CD4-positive, alpha-beta memory T cell (primary cell): ENCODE measurements around the gene TET2. TPM values are rescaled to one million over a fixed set of nuclear protein-coding genes. Genes with fewer than 3 reads are reported as not detected.

Source experiments
- CTCF ChIA-PET: fragments of 350-600 bp; sonication (Branson Sonifier 250); formaldehyde crosslinking; loops from one replicate; lab custom pipeline; 2021; ENCODE audit warnings: inconsistent platforms; ENCODE audit not compliant: partially characterized antibody; lab: Charles Lee
- POLR2A ChIA-PET: fragments of 350-600 bp; sonication (Branson Sonifier 250); formaldehyde crosslinking; loops from one replicate; lab custom pipeline; 2021; ENCODE audit not compliant: partially characterized antibody; lab: Charles Lee
- DNase-seq, 5 donors: peaks; one replicate each; pipeline versions ENCODE4 v3.0.0 to v3.0.0-alpha.2; 2020 to 2022; ENCODE audit warnings: mixed read lengths in 1 of 5
- H3K27ac ChIP-seq: one replicate; pipeline ENCODE4 v1.7.0; 2013; ENCODE audit warnings: low read depth, low read length
- H3K27me3 ChIP-seq: 2 replicates; pipeline ENCODE4 v1.7.0; 2013; ENCODE audit warnings: mild to moderate bottlenecking, low read length, moderate library complexity; ENCODE audit not compliant: insufficient read depth
- H3K36me3 ChIP-seq: 2 replicates; pipeline ENCODE4 v1.7.0; 2013; ENCODE audit warnings: mild to moderate bottlenecking, low read length, moderate library complexity; ENCODE audit not compliant: insufficient read depth
- H3K4me1 ChIP-seq: 2 replicates; pipeline ENCODE4 v1.7.0; 2013; ENCODE audit warnings: mild to moderate bottlenecking, low read length, moderate library complexity; ENCODE audit not compliant: insufficient read depth
- H3K4me3 ChIP-seq, 2 donors: one replicate each; pipeline ENCODE4 v1.7.0; 2013; ENCODE audit warnings: low read length in 2 of 2, mild to moderate bottlenecking in 1 of 2
- H3K9me3 ChIP-seq, 2 donors: one replicate each; pipeline ENCODE4 v1.7.0; 2013; ENCODE audit warnings: low read length in 2 of 2, control low read depth in 1 of 2; ENCODE audit not compliant: control insufficient read depth in 1 of 2
- H3K27ac Mint-ChIP-seq, 7 donors: one replicate each; pipeline ENCODE4 v1.8.0; 2020 to 2021; ENCODE audit warnings: mixed read lengths in 7 of 7, mild to moderate bottlenecking in 6 of 7, inconsistent platforms in 3 of 7, moderate library complexity in 3 of 7
- H3K27me3 Mint-ChIP-seq, 2 donors: one replicate each; pipeline ENCODE4 v1.8.0; 2020 to 2021; ENCODE audit warnings: mixed read lengths in 2 of 2
- H3K36me3 Mint-ChIP-seq, 2 donors: one replicate each; pipeline ENCODE4 v1.8.0; 2020 to 2021; ENCODE audit warnings: mixed read lengths in 2 of 2, inconsistent platforms in 1 of 2, mild to moderate bottlenecking in 1 of 2
- H3K4me1 Mint-ChIP-seq, 4 donors: one replicate each; pipeline ENCODE4 v1.8.0; 2020 to 2021; ENCODE audit warnings: mixed read lengths in 4 of 4, mild to moderate bottlenecking in 1 of 4
- H3K4me3 Mint-ChIP-seq, 8 donors: one replicate each; pipeline ENCODE4 v1.8.0; 2020 to 2021; ENCODE audit warnings: mixed read lengths in 8 of 8, mild to moderate bottlenecking in 7 of 8, moderate library complexity in 6 of 8, inconsistent platforms in 3 of 8
- H3K9me3 Mint-ChIP-seq, 8 donors: one replicate each; pipeline ENCODE4 v1.8.0; 2020 to 2021; ENCODE audit warnings: mixed read lengths in 8 of 8, mild to moderate bottlenecking in 5 of 8, inconsistent platforms in 3 of 8, moderate library complexity in 1 of 8
- intact Hi-C: fragments of 100-400 bp; cut with micrococcal nuclease; formaldehyde crosslinking; loops from one replicate; pipeline ENCODE4 v1.15.1; 2023
- polyA plus RNA-seq, 2 donors: library from polyadenylated mRNA; unstranded; fragments of 300-500 nt; fragmentation: Illumina TruSeq; gene quantifications; one replicate each; pipeline ENCODE4 v1.2.3, GENCODE V29; 2021
- total RNA-seq, 2 experiments: library from RNA; stranded (reverse); gene quantifications; one replicate each; pipeline ENCODE4 v1.2.3, GENCODE V29; 2021

TET2 gene
- total and polyA plus RNA-seq, 4 experiments from 2014 or later, result 9.7 to 20.7 (median 16.9) TPM

GRCh38 chr4:105116616-105117319 lies 29.9 kb upstream of the TET2 start:
- Mint-ChIP-seq H3K4me3 (no peak overlapping the region), H3K4me1 (no peaks in the 10 kb centered on the region), H3K36me3 (no peaks in the 10 kb centered on the region), H3K9me3 (no peaks in the 10 kb centered on the region), H3K27me3 (no peaks in the 10 kb centered on the region), H3K27ac (no peak overlapping the region)
- no peak for DNase-seq
- POLR2A ChIA-PET, result no interaction called here
- H3K36me3 ChIP-seq, result no peaks in the 10 kb centered on the region
- no peak overlapping the region for H3K4me3 ChIP-seq
- no peaks in the 10 kb centered on the region for H3K27me3 ChIP-seq
- CTCF ChIA-PET, result interaction anchor here (0.9 to 1.3 kb wide), 3 partner anchors 10 to 358 kb away, joined by 3 to 4 read pairs (median 3); no protein-coding TSS in a partner anchor
- H3K27ac ChIP-seq, result no peak overlapping the region
- H3K4me1 ChIP-seq, result no peaks in the 10 kb centered on the region
- intact Hi-C loops, result no loop called here
- H3K9me3 ChIP-seq, result no peaks in the 10 kb centered on the region

GRCh38 chr4:105119356-105119755 lies 27.3 kb upstream of the TET2 start:
- ChIA-PET CTCF (no interaction called here), POLR2A (no interaction called here)
- H3K36me3 ChIP-seq, result no peaks in the 10 kb centered on the region
- H3K27me3 ChIP-seq, result no peaks in the 10 kb centered on the region
- no peaks in the 10 kb centered on the region for H3K36me3 Mint-ChIP-seq
- H3K27ac ChIP-seq, result no peak overlapping the region
- intact Hi-C loops, result no loop called here
- no peak for DNase-seq
- no peaks in the 10 kb centered on the region for H3K4me1 Mint-ChIP-seq
- H3K9me3 Mint-ChIP-seq, result no peaks in the 10 kb centered on the region
- no peak overlapping the region for H3K27ac Mint-ChIP-seq
- H3K27me3 Mint-ChIP-seq, result peaks cover 0 to 2% of the 10 kb centered on the region in 2 donors
- H3K4me1 ChIP-seq, result no peaks in the 10 kb centered on the region
- no peaks in the 10 kb centered on the region for H3K9me3 ChIP-seq
- H3K4me3 Mint-ChIP-seq, result no peak overlapping the region
- no peak overlapping the region for H3K4me3 ChIP-seq

- POLR2A ChIA-PET, result no interaction called here
These were observed 26.1 kb upstream of the TET2 start for GRCh38 chr4:105120626-105121025.

GRCh38 chr4:105122350-105122749 lies 24.3 kb upstream of the TET2 start:
- ChIA-PET POLR2A (no interaction called here), CTCF (no interaction called here)
- Mint-ChIP-seq H3K36me3 (no peaks in the 10 kb centered on the region), H3K9me3 (no peaks in the 10 kb centered on the region), H3K27ac (no peak overlapping the region), H3K4me3 (no peak overlapping the region), H3K27me3 (peaks cover 0 to 2% of the 10 kb centered on the region in 2 donors), H3K4me1 (no peaks in the 10 kb centered on the region)
- no peak for DNase-seq
- Histone ChIP-seq H3K4me1 (no peaks in the 10 kb centered on the region), H3K9me3 (no peaks in the 10 kb centered on the region), H3K36me3 (no peaks in the 10 kb centered on the region), H3K27me3 (no peaks in the 10 kb centered on the region), H3K4me3 (no peak overlapping the region), H3K27ac (no peak overlapping the region)
- intact Hi-C loops, result no loop called here

More at GRCh38 chr4:105120626-105121025, 26.1 kb upstream of the TET2 start:
- H3K27me3 Mint-ChIP-seq, result peaks cover 0 to 2% of the 10 kb centered on the region in 2 donors
- no peaks in the 10 kb centered on the region for H3K4me1 ChIP-seq
- H3K36me3 Mint-ChIP-seq, result no peaks in the 10 kb centered on the region
- CTCF ChIA-PET, result no interaction called here
- H3K9me3 Mint-ChIP-seq, result no peaks in the 10 kb centered on the region
- no peak overlapping the region for H3K27ac ChIP-seq
- intact Hi-C loops, result no loop called here
- H3K36me3 ChIP-seq, result no peaks in the 10 kb centered on the region
- no peak overlapping the region for H3K27ac Mint-ChIP-seq
- DNase-seq, result no peak
- H3K4me3 Mint-ChIP-seq, result no peak overlapping the region
- H3K4me1 Mint-ChIP-seq, result no peaks in the 10 kb centered on the region
- no peaks in the 10 kb centered on the region for H3K9me3 ChIP-seq
- no peaks in the 10 kb centered on the region for H3K27me3 ChIP-seq
- no peak overlapping the region for H3K4me3 ChIP-seq

GRCh38 chr4:105126311-105127169 lies 20.1 kb upstream of the TET2 start:
- Mint-ChIP-seq H3K9me3 (no peaks in the 10 kb centered on the region), H3K27ac (no peak overlapping the region), H3K4me1 (no peaks in the 10 kb centered on the region), H3K36me3 (no peaks in the 10 kb centered on the region), H3K27me3 (peaks cover 0 to 2% of the 10 kb centered on the region in 2 donors), H3K4me3 (no peak overlapping the region)
- Histone ChIP-seq H3K4me3 (no peak overlapping the region), H3K4me1 (no peaks in the 10 kb centered on the region), H3K36me3 (no peaks in the 10 kb centered on the region), H3K9me3 (no peaks in the 10 kb centered on the region), H3K27ac (no peak overlapping the region), H3K27me3 (no peaks in the 10 kb centered on the region)
- intact Hi-C loops, result no loop called here
- ChIA-PET POLR2A (no interaction called here), CTCF (interaction anchor here (1.6 to 2.7 kb wide), 3 partner anchors 12 to 348 kb away, joined by 3 to 9 read pairs (median 8); partner anchors contain the start of gene PPA2)
- no peak for DNase-seq

GRCh38 chr4:105127170-105127445 lies 19.6 kb upstream of the TET2 start:
- no peaks in the 10 kb centered on the region for H3K4me1 Mint-ChIP-seq
- H3K27me3 Mint-ChIP-seq, result peaks cover 0 to 2% of the 10 kb centered on the region in 2 donors
- H3K9me3 Mint-ChIP-seq, result no peaks in the 10 kb centered on the region
- no peak overlapping the region for H3K4me3 ChIP-seq
- H3K27ac ChIP-seq, result no peak overlapping the region
- no peak for DNase-seq
- H3K27me3 ChIP-seq, result no peaks in the 10 kb centered on the region
- no peaks in the 10 kb centered on the region for H3K9me3 ChIP-seq
- no peaks in the 10 kb centered on the region for H3K36me3 ChIP-seq
- intact Hi-C loops, result no loop called here
- ChIA-PET POLR2A (no interaction called here), CTCF (interaction anchor here (1.6 to 2.7 kb wide), 3 partner anchors 11 to 347 kb away, joined by 3 to 9 read pairs (median 8); partner anchors contain the start of gene PPA2)
- no peaks in the 10 kb centered on the region for H3K36me3 Mint-ChIP-seq
- no peak overlapping the region for H3K4me3 Mint-ChIP-seq
- H3K27ac Mint-ChIP-seq, result no peak overlapping the region
- H3K4me1 ChIP-seq, result no peaks in the 10 kb centered on the region

- no peak overlapping the region for H3K27ac ChIP-seq
- H3K27me3 ChIP-seq, result no peaks in the 10 kb centered on the region
- no peaks in the 10 kb centered on the region for H3K9me3 ChIP-seq
- no peaks in the 10 kb centered on the region for H3K4me1 Mint-ChIP-seq
- H3K27ac Mint-ChIP-seq, result no peak overlapping the region
- no peaks in the 10 kb centered on the region for H3K36me3 Mint-ChIP-seq
- intact Hi-C loops, result no loop called here
- CTCF ChIA-PET, result interaction anchor here (0.6 to 2.7 kb wide), 3 partner anchors 10 to 346 kb away, joined by 3 to 9 read pairs (median 8); partner anchors contain the start of gene PPA2
- H3K4me3 ChIP-seq, result no peak overlapping the region
- H3K36me3 ChIP-seq, result no peaks in the 10 kb centered on the region
- no peak for DNase-seq
- H3K4me3 Mint-ChIP-seq, result no peak overlapping the region
- H3K9me3 Mint-ChIP-seq, result no peaks in the 10 kb centered on the region
- POLR2A ChIA-PET, result no interaction called here
- no peaks in the 10 kb centered on the region for H3K4me1 ChIP-seq
- H3K27me3 Mint-ChIP-seq, result no peaks in the 10 kb centered on the region
These were observed 18.5 kb upstream of the TET2 start for GRCh38 chr4:105128208-105128607.
